ENCODE data around the gene GFPT2.

The GFPT2 gene

DNA sequence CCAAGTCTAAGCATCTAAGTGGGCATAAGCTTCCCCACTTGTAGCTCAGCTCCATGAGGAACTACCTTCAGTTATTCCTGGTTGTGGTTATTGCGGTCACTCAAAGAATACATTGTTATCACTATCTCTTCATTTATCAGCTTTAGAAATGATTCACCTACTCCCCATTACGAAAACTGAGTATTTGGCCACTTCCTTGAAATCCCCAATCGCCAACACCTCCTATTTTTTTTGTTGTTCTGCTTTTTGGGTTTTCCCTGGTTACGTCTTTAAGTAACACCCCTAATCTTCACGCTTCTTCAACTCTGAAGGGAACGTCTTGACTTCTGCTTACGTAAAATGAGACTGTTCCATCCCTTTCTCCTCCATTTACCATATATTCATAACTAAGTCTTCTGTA, 81.9 kb downstream of the GFPT2 start:
- DNase-seq = no peak

DNA sequence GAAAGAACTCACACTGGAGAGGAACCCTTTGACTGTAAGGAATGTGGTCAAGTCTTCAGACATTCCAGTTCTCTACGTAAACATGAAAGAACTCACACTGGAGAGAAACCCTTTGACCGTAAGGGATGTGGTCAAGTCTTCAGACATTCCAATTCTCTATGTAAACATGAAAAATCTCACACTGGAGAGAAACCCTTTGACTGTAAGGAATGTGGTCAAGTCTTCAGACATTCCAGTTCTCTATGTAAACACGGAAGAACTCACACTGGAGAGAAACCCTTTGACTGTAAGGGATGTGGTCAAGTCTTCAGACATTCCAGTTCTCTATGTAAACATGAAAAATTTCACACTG, 93.9 kb downstream of the GFPT2 start:
- no peak for DNase-seq

DNA sequence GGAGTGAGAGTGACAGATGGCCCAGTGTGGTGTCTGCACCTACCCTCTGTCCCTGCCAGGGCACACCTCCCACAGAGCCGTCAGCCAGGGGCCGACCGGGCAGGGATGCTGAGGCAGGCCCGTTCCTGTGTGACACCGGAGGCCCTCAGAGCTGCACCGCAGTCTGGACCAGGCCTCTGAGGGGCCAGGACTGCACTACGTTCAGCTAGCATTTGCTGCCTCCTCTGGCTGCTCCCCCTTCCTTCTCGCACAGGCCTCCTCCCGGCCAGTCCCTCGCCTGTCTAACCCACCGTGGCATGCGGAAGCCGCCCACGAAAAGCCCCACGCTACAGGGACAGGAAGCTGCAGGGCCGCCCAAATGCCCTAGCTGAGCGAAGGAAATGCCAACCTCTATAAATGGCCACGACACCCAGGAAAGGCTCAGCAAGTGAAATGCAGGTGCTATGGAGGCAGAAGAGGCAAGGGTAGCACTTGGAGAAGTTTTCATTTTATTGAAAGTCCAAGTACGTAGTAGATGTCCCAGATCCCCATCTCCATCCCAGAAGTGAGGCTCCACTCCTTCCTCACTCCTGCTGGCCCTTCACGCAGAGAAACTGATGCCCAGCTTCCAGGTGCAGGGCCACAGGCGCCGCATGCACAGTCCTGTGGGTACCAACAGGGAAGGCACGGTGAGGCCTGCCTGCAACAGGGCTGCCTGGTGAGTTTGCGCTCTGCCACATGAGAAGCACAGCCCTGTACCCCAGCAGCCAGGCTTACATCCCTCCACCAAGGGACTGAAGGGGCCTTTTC, 99.9 kb downstream of the GFPT2 start:
- no peak for DNase-seq

DNA sequence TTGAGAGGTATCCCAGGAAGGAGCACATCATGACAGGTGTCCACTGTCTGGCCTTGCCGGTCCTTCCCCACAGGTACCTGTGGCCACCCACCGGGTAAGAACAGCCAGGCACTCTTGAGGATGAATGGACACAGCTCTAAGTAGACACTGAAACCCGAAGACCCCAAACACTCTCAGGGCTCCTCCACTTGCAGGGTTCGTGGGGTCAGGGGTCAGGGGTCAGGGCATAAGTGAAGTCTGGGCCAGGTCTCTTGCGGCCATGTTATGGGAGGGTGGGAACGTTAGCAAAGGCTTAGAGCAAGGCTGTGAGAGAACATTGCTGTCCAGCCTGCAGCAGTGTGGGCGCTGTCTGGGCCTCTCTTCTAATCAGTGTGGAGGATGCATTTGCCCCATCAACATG, 101.2 kb downstream of the GFPT2 start:
- DNase-seq = no peak

DNA sequence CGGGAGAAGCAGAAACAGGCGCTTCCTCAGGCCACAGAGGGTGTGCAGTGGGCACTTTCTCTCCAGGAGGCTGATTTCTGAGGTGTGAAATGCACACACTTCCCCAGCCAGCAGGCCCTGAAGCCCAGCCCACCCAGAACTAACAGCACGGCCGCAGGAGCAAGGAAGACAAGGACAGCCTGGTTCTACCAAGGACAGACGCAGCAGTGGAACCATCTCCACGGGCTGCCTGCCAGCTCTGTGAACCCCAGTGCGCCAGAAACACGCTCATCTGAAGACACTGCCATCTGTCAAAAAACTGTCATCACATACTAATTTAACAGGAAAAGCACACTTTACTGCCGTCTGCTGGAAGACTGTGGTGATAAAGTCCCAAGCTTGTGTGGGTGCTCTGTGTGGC, 102.0 kb downstream of the GFPT2 start:
- DNase-seq = no peak
